HCT116 (cell line): Measurements from ENCODE around the gene RYR3. TPM values are rescaled to one million over a fixed set of nuclear protein-coding genes. Genes with fewer than 3 reads are reported as not detected.

ENCODE experiments used
- ATAC-seq: fragments of 200-7000 bp; cut with Tn5 transposase; 2 replicates; pipeline ENCODE4 v1.9.1; 2020; ENCODE audit warnings: mild to moderate bottlenecking, moderate library complexity
- BruUV-seq: library from RNA; stranded (reverse); fragments of 400-500 nt; replicated peaks from 2 replicates; lab custom pipeline; 2021; lab: Mats Ljungman, UMichigan
- CTCF ChIA-PET: fragments of 300-600 bp; sonication (Branson Sonifier 250); formaldehyde crosslinking; loops from one replicate; lab custom pipeline; 2021; ENCODE audit warnings: antibody characterized with exemption; lab: Charles Lee
- POLR2A ChIA-PET: fragments of 300-600, 350-600 bp; sonication (Branson Sonifier 250); formaldehyde crosslinking; loops from one replicate; lab custom pipeline; 2021; ENCODE audit warnings: antibody characterized with exemption; lab: Charles Lee
- RAD21 ChIA-PET, 2 experiments: fragments of 300-600 bp; sonication (Branson Sonifier 250); formaldehyde crosslinking; loops; one replicate each; lab custom pipeline; 2023; ENCODE audit warnings: low total read pairs in 2 of 2; ENCODE audit not compliant: uncharacterized antibody in 2 of 2, unreplicated experiment in 2 of 2, low non-redundant PET in 1 of 2; lab: Charles Lee
- DNase-seq: peaks from one replicate; pipeline ENCODE4 v3.0.0-alpha.2; 2010; ENCODE audit warnings: low read depth, low spot score
- H2AFZ ChIP-seq: fragments of 200-600 bp; shearing (Covaris generic), sonication (generic); 2 replicates; pipeline ENCODE4 v1.6.1; 2017; ENCODE audit warnings: low read depth, mixed run types, mixed read lengths, antibody characterized with exemption, low read length; ENCODE audit not compliant: poor library complexity, severe bottlenecking
- H3K27ac ChIP-seq: 2 replicates; pipeline ENCODE4 v1.5.1; 2012; ENCODE audit warnings: low read depth, low read length
- H3K27me3 ChIP-seq: fragments of 200-600 bp; sonication (generic); 2 replicates; pipeline ENCODE4 v1.6.1; 2016; ENCODE audit warnings: mixed run types, low read length, mixed read lengths; ENCODE audit not compliant: insufficient read depth
- H3K36me3 ChIP-seq, 2 experiments: fragments of 200-500 bp in 1 of 2; fragments of 200-600 bp in 1 of 2; sonication (Bioruptor generic) in 1 of 2; sonication (generic) in 1 of 2; 2 replicates each; pipeline versions ENCODE4 v1.5.1 to v1.6.1; 2014 to 2016; ENCODE audit warnings: low read length in 2 of 2, inconsistent platforms in 1 of 2, mixed read lengths in 1 of 2, mixed run types in 1 of 2; ENCODE audit not compliant: insufficient read depth in 2 of 2, control insufficient read depth in 1 of 2
- H3K4me1 ChIP-seq, 2 experiments: fragments of 200-600 bp in 1 of 2; sonication (generic) in 1 of 2; 2 replicates each; pipeline versions ENCODE4 v1.5.1 to v1.6.1; 2012 to 2017; ENCODE audit warnings: low read length in 2 of 2, inconsistent platforms in 1 of 2, mild to moderate bottlenecking in 1 of 2, mixed read lengths in 1 of 2, mixed run types in 1 of 2, moderate library complexity in 1 of 2; ENCODE audit not compliant: insufficient read depth in 2 of 2, control insufficient read depth in 1 of 2
- H3K4me2 ChIP-seq: fragments of 200-600 bp; sonication (generic); 2 replicates; pipeline ENCODE4 v1.6.1; 2017; ENCODE audit warnings: mixed run types, low read length, mixed read lengths
- H3K4me3 ChIP-seq, 2 experiments: fragments of 200-600 bp in 1 of 2; sonication (generic) in 1 of 2; replicated peaks in 1 of 2; 2 replicates each; pipeline ENCODE4 v1.5.1; 2011 to 2016; ENCODE audit warnings: low read length in 2 of 2, control low read depth in 1 of 2, low read depth in 1 of 2, mild to moderate bottlenecking in 1 of 2, mixed read lengths in 1 of 2, mixed run types in 1 of 2
- H3K79me2 ChIP-seq: fragments of 200-600 bp; sonication (generic); 2 replicates; pipeline ENCODE4 v1.6.1; 2017; ENCODE audit warnings: mild to moderate bottlenecking, mixed run types, low read length, moderate library complexity, mixed read lengths; ENCODE audit not compliant: insufficient read depth
- H3K9ac ChIP-seq: fragments of 200-600 bp; sonication (generic); 2 replicates; pipeline ENCODE4 v1.6.1; 2016; ENCODE audit warnings: low read length, mixed read lengths
- H3K9me2 ChIP-seq: fragments of 200-600 bp; sonication (generic), shearing (Covaris generic); 2 replicates; pipeline ENCODE4 v1.6.1; 2017; ENCODE audit warnings: mixed run types, mild to moderate bottlenecking, moderate library complexity; ENCODE audit not compliant: insufficient read depth
- H3K9me3 ChIP-seq, 2 experiments: fragments of 200-500 bp in 1 of 2; fragments of 200-600 bp in 1 of 2; sonication (Bioruptor generic) in 1 of 2; sonication (generic) in 1 of 2; 2 replicates each; pipeline ENCODE4 v1.6.1; 2014 to 2017; ENCODE audit warnings: low read length in 2 of 2, mixed read lengths in 2 of 2, inconsistent platforms in 1 of 2, low read depth in 1 of 2, mild to moderate bottlenecking in 1 of 2, mixed run types in 1 of 2, moderate library complexity in 1 of 2; ENCODE audit not compliant: control insufficient read depth in 1 of 2, insufficient read depth in 1 of 2
- H4K20me1 ChIP-seq: fragments of 200-600 bp; sonication (generic), shearing (Covaris generic); 2 replicates; pipeline ENCODE4 v1.6.1; 2017; ENCODE audit warnings: mixed run types, mild to moderate bottlenecking, moderate library complexity; ENCODE audit not compliant: insufficient read depth
- CBX3 ChIP-seq: IDR thresholded peaks from 2 replicates; pipeline ENCODE4 v1.6.1; 2012; ENCODE audit warnings: low read depth
- CEBPB ChIP-seq: IDR thresholded peaks from 2 replicates; pipeline ENCODE4 v1.6.1; 2012; ENCODE audit warnings: low read depth
- EGR1 ChIP-seq: IDR thresholded peaks from 2 replicates; pipeline ENCODE4 v1.6.1; 2012; ENCODE audit warnings: low read depth
- ELF1 ChIP-seq: IDR thresholded peaks from 2 replicates; pipeline ENCODE4 v1.6.1; 2012; ENCODE audit warnings: low read depth, borderline replicate concordance
- EZH2phosphoT487 ChIP-seq: fragments of 200-600 bp; IDR thresholded peaks from 2 replicates; pipeline ENCODE4 v1.6.1; 2018; ENCODE audit warnings: antibody characterized with exemption, borderline replicate concordance
- FOSL1 ChIP-seq: IDR thresholded peaks from 2 replicates; pipeline ENCODE4 v1.6.1; 2012; ENCODE audit warnings: low read depth
- JUND ChIP-seq: IDR thresholded peaks from 2 replicates; pipeline ENCODE4 v1.6.1; 2012
- POLR2A ChIP-seq: IDR thresholded peaks from 2 replicates; pipeline ENCODE4 v1.7.0; 2011; ENCODE audit warnings: borderline replicate concordance; ENCODE audit not compliant: insufficient read depth, insufficient read length; ENCODE audit errors: extremely low read depth
- POLR2AphosphoS5 ChIP-seq: IDR thresholded peaks from 2 replicates; pipeline ENCODE4 v1.6.1; 2011; ENCODE audit warnings: mild to moderate bottlenecking, low read depth, low read length, moderate library complexity
- RAD21 ChIP-seq: IDR thresholded peaks from 2 replicates; pipeline ENCODE4 v1.6.1; 2012; ENCODE audit warnings: low read depth, mild to moderate bottlenecking
- SIN3A ChIP-seq: IDR thresholded peaks from 2 replicates; pipeline ENCODE4 v1.6.1; 2012; ENCODE audit warnings: low read depth
- SP1 ChIP-seq: IDR thresholded peaks from 2 replicates; pipeline ENCODE4 v1.6.1; 2012; ENCODE audit warnings: low read depth
- SRF ChIP-seq: IDR thresholded peaks from 2 replicates; pipeline ENCODE4 v1.6.1; 2012; ENCODE audit warnings: low read depth
- TCF7L2 ChIP-seq: IDR thresholded peaks from 2 replicates; pipeline ENCODE4 v1.7.0; 2011; ENCODE audit warnings: borderline replicate concordance, inconsistent platforms; ENCODE audit not compliant: insufficient read depth, insufficient read length; ENCODE audit errors: extremely low read depth
- YY1 ChIP-seq: IDR thresholded peaks from 2 replicates; pipeline ENCODE4 v1.6.1; 2011; ENCODE audit warnings: low read length, low read depth, moderate library complexity, mild to moderate bottlenecking; ENCODE audit not compliant: insufficient replicate concordance; ENCODE audit errors: extremely low read depth
- ZFX ChIP-seq: fragments of 450-650 bp; IDR thresholded peaks from 2 replicates; pipeline ENCODE4 v1.6.1; 2017
- intact Hi-C: fragments of 100-400 bp; cut with micrococcal nuclease; formaldehyde crosslinking; loops from 2 replicates; pipeline ENCODE4 v1.10.0; 2022
- total RNA-seq: library from RNA; stranded (reverse); gene quantifications from one replicate; pipeline ENCODE4 v1.2.1, GENCODE V29; 2021; ENCODE audit not compliant: unreplicated experiment
- TF ChIP-seq, protein P1 (sequence below): IDR thresholded peaks from 2 replicates; pipeline ENCODE4 v1.6.1; 2011; ENCODE audit warnings: mild to moderate bottlenecking, low read length, moderate library complexity; ENCODE audit not compliant: insufficient replicate concordance; ENCODE audit errors: extremely low read depth
- TF ChIP-seq, protein P2 (sequence below): IDR thresholded peaks from 2 replicates; pipeline ENCODE4 v1.6.1; 2012
- TF ChIP-seq, protein P3 (sequence below), 3 experiments: fragments of 200-600 bp in 1 of 3; sonication (generic) in 1 of 3; IDR thresholded peaks in 2 of 3; conservative IDR thresholded peaks in 1 of 3; 2 replicates each; pipeline ENCODE4 v1.5.1; 2012 to 2017; ENCODE audit warnings: low read depth in 2 of 3, low read length in 2 of 3, antibody characterized with exemption in 1 of 3, borderline replicate concordance in 1 of 3, control low read depth in 1 of 3, mild to moderate bottlenecking in 1 of 3, mixed read lengths in 1 of 3, mixed run types in 1 of 3, moderate library complexity in 1 of 3; ENCODE audit not compliant: insufficient read depth in 1 of 3

Gene RYR3
- total RNA-seq, 1 experiment from 2014 or later, result not detected

DNA sequence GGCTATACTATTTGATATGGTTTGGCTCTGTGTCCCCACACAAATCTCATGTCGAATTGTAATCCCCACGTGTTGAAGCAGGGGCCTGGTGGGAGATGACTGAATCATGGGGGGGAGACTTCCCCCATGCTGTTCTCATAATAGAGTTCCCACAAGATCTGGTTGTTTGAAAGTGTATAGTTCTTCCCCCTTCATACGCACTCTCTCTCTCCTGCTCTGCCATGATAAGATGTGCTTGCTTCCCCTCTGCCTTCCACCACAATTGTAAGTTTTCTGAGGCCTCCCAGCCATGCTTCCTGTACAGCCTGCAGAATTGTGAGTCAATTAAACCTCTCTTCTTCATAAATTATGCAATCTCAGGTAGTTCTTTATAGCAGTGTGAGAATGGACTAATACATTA lies 367.4 kb downstream of the RYR3 start (continued):
- TF ChIP-seq, protein P1, sequence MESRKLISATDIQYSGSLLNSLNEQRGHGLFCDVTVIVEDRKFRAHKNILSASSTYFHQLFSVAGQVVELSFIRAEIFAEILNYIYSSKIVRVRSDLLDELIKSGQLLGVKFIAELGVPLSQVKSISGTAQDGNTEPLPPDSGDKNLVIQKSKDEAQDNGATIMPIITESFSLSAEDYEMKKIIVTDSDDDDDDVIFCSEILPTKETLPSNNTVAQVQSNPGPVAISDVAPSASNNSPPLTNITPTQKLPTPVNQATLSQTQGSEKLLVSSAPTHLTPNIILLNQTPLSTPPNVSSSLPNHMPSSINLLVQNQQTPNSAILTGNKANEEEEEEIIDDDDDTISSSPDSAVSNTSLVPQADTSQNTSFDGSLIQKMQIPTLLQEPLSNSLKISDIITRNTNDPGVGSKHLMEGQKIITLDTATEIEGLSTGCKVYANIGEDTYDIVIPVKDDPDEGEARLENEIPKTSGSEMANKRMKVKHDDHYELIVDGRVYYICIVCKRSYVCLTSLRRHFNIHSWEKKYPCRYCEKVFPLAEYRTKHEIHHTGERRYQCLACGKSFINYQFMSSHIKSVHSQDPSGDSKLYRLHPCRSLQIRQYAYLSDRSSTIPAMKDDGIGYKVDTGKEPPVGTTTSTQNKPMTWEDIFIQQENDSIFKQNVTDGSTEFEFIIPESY, result no peak
- TF ChIP-seq, protein P2, sequence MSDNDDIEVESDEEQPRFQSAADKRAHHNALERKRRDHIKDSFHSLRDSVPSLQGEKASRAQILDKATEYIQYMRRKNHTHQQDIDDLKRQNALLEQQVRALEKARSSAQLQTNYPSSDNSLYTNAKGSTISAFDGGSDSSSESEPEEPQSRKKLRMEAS, result no peak
- TF ChIP-seq ZFX (no peak), FOSL1 (no peak), RAD21 (no peak), YY1 (no peak), SP1 (no peak)
- TF ChIP-seq, protein P3, sequence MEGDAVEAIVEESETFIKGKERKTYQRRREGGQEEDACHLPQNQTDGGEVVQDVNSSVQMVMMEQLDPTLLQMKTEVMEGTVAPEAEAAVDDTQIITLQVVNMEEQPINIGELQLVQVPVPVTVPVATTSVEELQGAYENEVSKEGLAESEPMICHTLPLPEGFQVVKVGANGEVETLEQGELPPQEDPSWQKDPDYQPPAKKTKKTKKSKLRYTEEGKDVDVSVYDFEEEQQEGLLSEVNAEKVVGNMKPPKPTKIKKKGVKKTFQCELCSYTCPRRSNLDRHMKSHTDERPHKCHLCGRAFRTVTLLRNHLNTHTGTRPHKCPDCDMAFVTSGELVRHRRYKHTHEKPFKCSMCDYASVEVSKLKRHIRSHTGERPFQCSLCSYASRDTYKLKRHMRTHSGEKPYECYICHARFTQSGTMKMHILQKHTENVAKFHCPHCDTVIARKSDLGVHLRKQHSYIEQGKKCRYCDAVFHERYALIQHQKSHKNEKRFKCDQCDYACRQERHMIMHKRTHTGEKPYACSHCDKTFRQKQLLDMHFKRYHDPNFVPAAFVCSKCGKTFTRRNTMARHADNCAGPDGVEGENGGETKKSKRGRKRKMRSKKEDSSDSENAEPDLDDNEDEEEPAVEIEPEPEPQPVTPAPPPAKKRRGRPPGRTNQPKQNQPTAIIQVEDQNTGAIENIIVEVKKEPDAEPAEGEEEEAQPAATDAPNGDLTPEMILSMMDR (IDR thresholded peaks at IDR 0.05 in 2 of 3, conservative IDR thresholded peaks at IDR 0.05 in 1 of 3; ENCODE audit: borderline replicate concordance in 1 of 3, insufficient read depth in 1 of 3, low read depth in 2 of 3, low read length in 2 of 3), result no peak

DNA sequence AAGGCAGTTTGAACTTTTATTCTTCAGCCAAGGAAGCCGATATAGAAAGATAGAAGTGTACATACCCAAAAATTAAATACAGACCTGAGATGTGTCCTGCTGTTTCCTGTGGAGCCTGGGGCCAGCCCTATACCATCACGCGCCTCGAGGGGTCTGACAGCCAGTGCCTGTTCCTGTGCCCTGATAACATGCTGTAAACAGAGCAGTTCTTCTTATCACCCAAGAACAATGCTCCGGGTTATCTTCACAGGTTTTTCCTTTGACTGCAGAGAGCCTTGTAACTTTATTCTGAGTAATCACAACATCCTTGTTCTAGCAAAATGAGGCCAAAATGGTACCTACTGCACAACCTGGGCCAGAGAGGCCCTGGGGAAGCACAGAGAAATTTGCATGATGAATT lies 367.8 kb downstream of the RYR3 start:
- DNase-seq (no peak), ATAC-seq (no peak)
- Histone ChIP-seq H3K27ac (no peak overlapping the region), H3K9me3 (no peaks in the 10 kb centered on the region), H3K36me3 (no peaks in the 10 kb centered on the region), H3K4me1 (no peaks in the 10 kb centered on the region), H3K4me2 (no peak overlapping the region), H3K79me2 (no peaks in the 10 kb centered on the region), H2AFZ (no peak overlapping the region), H3K4me3 (no peak overlapping the region), H3K9ac (no peak overlapping the region), H3K9me2 (no peaks in the 10 kb centered on the region), H4K20me1 (no peaks in the 10 kb centered on the region), H3K27me3 (peaks cover 86% of the 10 kb centered on the region)
- ChIA-PET CTCF (interaction anchor here (2.2 kb wide), 1 partner anchor 22 kb away, joined by 7 read pairs; no protein-coding TSS in a partner anchor), RAD21 (no interaction called here), POLR2A (no interaction called here)
- intact Hi-C loops, result loop anchor here (10.0 kb wide), 1 partner anchor 434 kb away; no protein-coding TSS in a partner anchor
- TF ChIP-seq JUND (no peak), FOSL1 (no peak), SIN3A (no peak), ELF1 (no peak), RAD21 (no peak), POLR2A (no peak), ZFX (no peak), SRF (no peak), EZH2phosphoT487 (no peak), EGR1 (no peak), YY1 (no peak), POLR2AphosphoS5 (no peak), CBX3 (no peak), TCF7L2 (no peak), CEBPB (no peak)
- TF ChIP-seq, protein P3 (IDR thresholded peaks at IDR 0.05 in 2 of 3, conservative IDR thresholded peaks at IDR 0.05 in 1 of 3; ENCODE audit: borderline replicate concordance in 1 of 3, insufficient read depth in 1 of 3, low read depth in 2 of 3, low read length in 2 of 3), result no peak
- TF ChIP-seq, protein P2, result no peak
- BruUV-seq, result no TSS peak
